ENCODE data around the gene TADA1. TPM values are rescaled to one million over a fixed set of nuclear protein-coding genes. Genes with fewer than 3 reads are reported as not detected.

The TADA1 gene
- total RNA-seq, 1 donor from 2014 or later = 8.9 TPM

GRCh38 chr1:166858726-166859419 is 17.2 kb downstream of the TADA1 start:
- Mint-ChIP-seq H3K4me3 (ENCODE audit: unreplicated experiment) (no peak overlapping the region), H3K36me3 (ENCODE audit: low read depth) (peaks cover 30% of the 10 kb centered on the region), H3K4me1 (ENCODE audit: low read depth) (no peaks in the 10 kb centered on the region), H3K27me3 (ENCODE audit: low read depth) (no peaks in the 10 kb centered on the region), H3K27ac (ENCODE audit: unreplicated experiment) (peak overlapping the region; percentile 14), H3K9me3 (ENCODE audit: low read depth) (no peaks in the 10 kb centered on the region)
- no peak for DNase-seq (ENCODE audit: low spot score)
- TF ChIP-seq, protein P1, sequence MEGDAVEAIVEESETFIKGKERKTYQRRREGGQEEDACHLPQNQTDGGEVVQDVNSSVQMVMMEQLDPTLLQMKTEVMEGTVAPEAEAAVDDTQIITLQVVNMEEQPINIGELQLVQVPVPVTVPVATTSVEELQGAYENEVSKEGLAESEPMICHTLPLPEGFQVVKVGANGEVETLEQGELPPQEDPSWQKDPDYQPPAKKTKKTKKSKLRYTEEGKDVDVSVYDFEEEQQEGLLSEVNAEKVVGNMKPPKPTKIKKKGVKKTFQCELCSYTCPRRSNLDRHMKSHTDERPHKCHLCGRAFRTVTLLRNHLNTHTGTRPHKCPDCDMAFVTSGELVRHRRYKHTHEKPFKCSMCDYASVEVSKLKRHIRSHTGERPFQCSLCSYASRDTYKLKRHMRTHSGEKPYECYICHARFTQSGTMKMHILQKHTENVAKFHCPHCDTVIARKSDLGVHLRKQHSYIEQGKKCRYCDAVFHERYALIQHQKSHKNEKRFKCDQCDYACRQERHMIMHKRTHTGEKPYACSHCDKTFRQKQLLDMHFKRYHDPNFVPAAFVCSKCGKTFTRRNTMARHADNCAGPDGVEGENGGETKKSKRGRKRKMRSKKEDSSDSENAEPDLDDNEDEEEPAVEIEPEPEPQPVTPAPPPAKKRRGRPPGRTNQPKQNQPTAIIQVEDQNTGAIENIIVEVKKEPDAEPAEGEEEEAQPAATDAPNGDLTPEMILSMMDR (IDR thresholded peaks at IDR 0.05) = no peak

DNA sequence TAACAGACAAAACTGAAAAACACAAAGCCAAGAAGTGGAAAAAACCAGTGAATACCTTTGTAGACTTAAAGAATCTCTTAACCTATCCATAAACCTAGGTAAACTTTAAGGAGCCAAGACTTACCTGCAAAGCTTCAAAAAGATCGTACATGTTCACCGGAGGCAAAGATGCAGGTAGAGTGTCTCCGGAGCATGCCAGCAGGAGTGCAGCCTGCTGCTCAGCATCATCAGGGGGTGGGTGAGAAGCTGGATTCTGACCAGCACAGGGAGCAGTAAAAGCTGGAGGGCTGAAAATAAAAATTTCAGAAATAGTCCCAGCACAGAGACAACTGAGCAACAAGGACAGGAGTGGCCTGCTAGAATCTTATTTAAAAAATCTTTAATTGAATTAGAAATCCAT is 18.1 kb downstream of the TADA1 start:
- Mint-ChIP-seq H3K4me3 (ENCODE audit: unreplicated experiment) (no peak overlapping the region), H3K27ac (ENCODE audit: unreplicated experiment) (no peak overlapping the region), H3K4me1 (ENCODE audit: low read depth) (no peaks in the 10 kb centered on the region), H3K36me3 (ENCODE audit: low read depth) (peaks cover 27% of the 10 kb centered on the region), H3K27me3 (ENCODE audit: low read depth) (no peaks in the 10 kb centered on the region), H3K9me3 (ENCODE audit: low read depth) (no peaks in the 10 kb centered on the region)
- TF ChIP-seq, protein P1 (IDR thresholded peaks at IDR 0.05) = no peak
- DNase-seq (ENCODE audit: low spot score) = no peak

GRCh38 chr1:166855558-166855957 is 20.5 kb downstream of the TADA1 start:
- Mint-ChIP-seq H3K27me3 (ENCODE audit: low read depth) (no peaks in the 10 kb centered on the region), H3K4me3 (ENCODE audit: unreplicated experiment) (no peak overlapping the region), H3K36me3 (ENCODE audit: low read depth) (peaks cover 28% of the 10 kb centered on the region), H3K27ac (ENCODE audit: unreplicated experiment) (peak overlapping the region; percentile 33), H3K4me1 (ENCODE audit: low read depth) (no peaks in the 10 kb centered on the region), H3K9me3 (ENCODE audit: low read depth) (no peaks in the 10 kb centered on the region)
- DNase-seq (ENCODE audit: low spot score) = no peak
- TF ChIP-seq, protein P1 (IDR thresholded peaks at IDR 0.05) = no peak

- no peak for DNase-seq (ENCODE audit: low spot score)
- TF ChIP-seq, protein P1 (IDR thresholded peaks at IDR 0.05) = no peak
- Mint-ChIP-seq H3K4me3 (ENCODE audit: unreplicated experiment) (no peak overlapping the region), H3K27ac (ENCODE audit: unreplicated experiment) (no peak overlapping the region), H3K27me3 (ENCODE audit: low read depth) (no peaks in the 10 kb centered on the region), H3K4me1 (ENCODE audit: low read depth) (no peaks in the 10 kb centered on the region), H3K36me3 (ENCODE audit: low read depth) (peaks cover 34% of the 10 kb centered on the region), H3K9me3 (ENCODE audit: low read depth) (no peaks in the 10 kb centered on the region)
Measured at GRCh38 chr1:166852918-166853317, 23.1 kb downstream of the TADA1 start.

- no peaks in the 10 kb centered on the region for H3K27me3 Mint-ChIP-seq (ENCODE audit: low read depth)
- no peaks in the 10 kb centered on the region for H3K9me3 Mint-ChIP-seq (ENCODE audit: low read depth)
- H3K4me1 Mint-ChIP-seq (ENCODE audit: low read depth) = peaks cover 10% of the 10 kb centered on the region
- TF ChIP-seq, protein P1 (IDR thresholded peaks at IDR 0.05) = no peak
- H3K36me3 Mint-ChIP-seq (ENCODE audit: low read depth) = peaks cover 52% of the 10 kb centered on the region
- H3K27ac Mint-ChIP-seq (ENCODE audit: unreplicated experiment) = no peak overlapping the region
- no peak overlapping the region for H3K4me3 Mint-ChIP-seq (ENCODE audit: unreplicated experiment)
- no peak for DNase-seq (ENCODE audit: low spot score)
Measured at GRCh38 chr1:166849135-166849534, 26.9 kb downstream of the TADA1 start.

Measured in chondrocyte (in vitro differentiated cells).